Muscle layer of colon (tissue), 2 donors: ENCODE measurements around the gene RGS11.
"Not testable (repeated sequence)": the region's sequence is repeated elsewhere in the genome, so short reads cannot be mapped to it uniquely, and the experiment has no call there.

Source experiments
- H3K27ac ChIP-seq: one replicate; pipeline ENCODE4 v1.7.0; 2013; ENCODE audit warnings: low read depth, mild to moderate bottlenecking, low read length, moderate library complexity
- H3K27me3 ChIP-seq, 2 donors: one replicate each; pipeline ENCODE4 v1.7.0; 2013; ENCODE audit warnings: low read length in 2 of 2, mild to moderate bottlenecking in 2 of 2; ENCODE audit not compliant: insufficient read depth in 2 of 2, control insufficient read depth in 1 of 2
- H3K36me3 ChIP-seq: one replicate; pipeline ENCODE4 v1.7.0; 2013; ENCODE audit warnings: mild to moderate bottlenecking, low read length; ENCODE audit not compliant: insufficient read depth
- H3K4me1 ChIP-seq: one replicate; pipeline ENCODE4 v1.7.0; 2013; ENCODE audit warnings: mild to moderate bottlenecking, low read length; ENCODE audit not compliant: insufficient read depth
- H3K4me3 ChIP-seq, 2 donors: one replicate each; pipeline ENCODE4 v1.7.0; 2013; ENCODE audit warnings: low read length in 2 of 2, low read depth in 1 of 2, mild to moderate bottlenecking in 1 of 2, moderate library complexity in 1 of 2
- H3K9ac ChIP-seq: one replicate; pipeline ENCODE4 v1.7.0; 2013; ENCODE audit warnings: low read length
- H3K9me3 ChIP-seq: one replicate; pipeline ENCODE4 v1.7.0; 2013; ENCODE audit warnings: mild to moderate bottlenecking, low read length
- donor health status: abdominal sarcoma.
- donor health status: Adenocarcinoma of cecum.

RGS11 gene

GRCh38 chr16:265002-265529, 10.7 kb downstream of the RGS11 start:
- H3K4me1 ChIP-seq: no peaks in the 10 kb centered on the region
- H3K27ac ChIP-seq: no peak overlapping the region
- no peak overlapping the region for H3K9ac ChIP-seq
- H3K27me3 ChIP-seq: no peaks in the 10 kb centered on the region
- peaks cover 50% of the 10 kb centered on the region for H3K36me3 ChIP-seq
- H3K4me3 ChIP-seq: no peak overlapping the region
- no peaks in the 10 kb centered on the region for H3K9me3 ChIP-seq

- Histone ChIP-seq H3K4me1 (no peaks in the 10 kb centered on the region), H3K9ac (no peak overlapping the region), H3K36me3 (peaks cover 55% of the 10 kb centered on the region), H3K4me3 (no peak overlapping the region), H3K27ac (no peak overlapping the region), H3K9me3 (no peaks in the 10 kb centered on the region), H3K27me3 (no peaks in the 10 kb centered on the region)
Measured at GRCh38 chr16:264440-264951, 11.2 kb downstream of the RGS11 start.

GRCh38 chr16:263944-264343, 11.8 kb downstream of the RGS11 start:
- Histone ChIP-seq H3K4me1 (no peaks in the 10 kb centered on the region), H3K36me3 (peaks cover 60% of the 10 kb centered on the region), H3K4me3 (no peak overlapping the region), H3K9ac (no peak overlapping the region), H3K27me3 (no peaks in the 10 kb centered on the region), H3K9me3 (no peaks in the 10 kb centered on the region), H3K27ac (no peak overlapping the region)

- no peak overlapping the region for H3K4me3 ChIP-seq
- H3K27me3 ChIP-seq: no peaks in the 10 kb centered on the region
- H3K9ac ChIP-seq: no peak overlapping the region
- H3K9me3 ChIP-seq: no peaks in the 10 kb centered on the region
- H3K27ac ChIP-seq: no peak overlapping the region
- peaks cover 60% of the 10 kb centered on the region for H3K36me3 ChIP-seq
- no peaks in the 10 kb centered on the region for H3K4me1 ChIP-seq
Measured at GRCh38 chr16:263182-263774, 12.5 kb downstream of the RGS11 start.

- Histone ChIP-seq H3K4me3 (no peak overlapping the region), H3K9me3 (no peaks in the 10 kb centered on the region), H3K27me3 (no peaks in the 10 kb centered on the region), H3K9ac (no peak overlapping the region), H3K36me3 (peaks cover 60% of the 10 kb centered on the region), H3K4me1 (no peaks in the 10 kb centered on the region), H3K27ac (no peak overlapping the region)
Measured at GRCh38 chr16:262121-262745, 13.5 kb downstream of the RGS11 start.

GRCh38 chr16:261031-261691, 14.6 kb downstream of the RGS11 start:
- Histone ChIP-seq H3K9ac (no peak overlapping the region), H3K27ac (no peak overlapping the region), H3K4me3 (no peak overlapping the region), H3K4me1 (no peaks in the 10 kb centered on the region), H3K36me3 (peaks cover 60% of the 10 kb centered on the region), H3K9me3 (no peaks in the 10 kb centered on the region), H3K27me3 (no peaks in the 10 kb centered on the region)

- Histone ChIP-seq H3K27me3 (no peaks in the 10 kb centered on the region), H3K27ac (no peak overlapping the region), H3K9ac (no peak overlapping the region), H3K9me3 (no peaks in the 10 kb centered on the region), H3K4me3 (no peak overlapping the region), H3K36me3 (peaks cover 60% of the 10 kb centered on the region), H3K4me1 (no peaks in the 10 kb centered on the region)
Measured at GRCh38 chr16:260326-260725, 15.4 kb downstream of the RGS11 start.

- Histone ChIP-seq H3K4me3 (no peak overlapping the region), H3K9me3 (no peaks in the 10 kb centered on the region), H3K36me3 (peaks cover 58% of the 10 kb centered on the region), H3K4me1 (no peaks in the 10 kb centered on the region), H3K27me3 (no peaks in the 10 kb centered on the region), H3K9ac (no peak overlapping the region), H3K27ac (no peak overlapping the region)
Measured at GRCh38 chr16:259814-260253, 15.9 kb downstream of the RGS11 start.

- no peaks in the 10 kb centered on the region for H3K9me3 ChIP-seq
- H3K4me3 ChIP-seq: no peak overlapping the region
- no peak overlapping the region for H3K9ac ChIP-seq
- H3K27me3 ChIP-seq: no peaks in the 10 kb centered on the region
- no peaks in the 10 kb centered on the region for H3K4me1 ChIP-seq
- no peak overlapping the region for H3K27ac ChIP-seq
- H3K36me3 ChIP-seq: peaks cover 58% of the 10 kb centered on the region
Measured at GRCh38 chr16:259226-259625, 16.5 kb downstream of the RGS11 start.

- not testable (repeated sequence) for H3K9ac ChIP-seq, H3K27me3 ChIP-seq, H3K9me3 ChIP-seq, H3K27ac ChIP-seq, H3K4me1 ChIP-seq, H3K4me3 ChIP-seq
- peaks cover 54% of the 10 kb centered on the region for H3K36me3 ChIP-seq
Measured at GRCh38 chr16:258091-258490, 17.7 kb downstream of the RGS11 start.

GRCh38 chr16:255183-255582, 20.6 kb downstream of the RGS11 start:
- Histone ChIP-seq H3K27me3 (no peaks in the 10 kb centered on the region), H3K4me3 (no peak overlapping the region), H3K9me3 (no peaks in the 10 kb centered on the region), H3K27ac (no peak overlapping the region), H3K36me3 (peaks cover 35% of the 10 kb centered on the region), H3K9ac (no peak overlapping the region), H3K4me1 (no peaks in the 10 kb centered on the region)
